Adipocyte (in vitro differentiated cells): Measurements from ENCODE around the gene FCHO1.
"Not testable (repeated sequence)": the region's sequence is repeated elsewhere in the genome, so short reads cannot be mapped to it uniquely, and the experiment has no call there.

Experiments used
- DNase-seq: peaks from one replicate; pipeline ENCODE4 v3.0.0-alpha.2; 2015; ENCODE audit warnings: low read depth
- H3K27me3 ChIP-seq: replicated peaks from 2 replicates; pipeline ENCODE4 v1.7.0; 2013; ENCODE audit warnings: mild to moderate bottlenecking, low read length, moderate library complexity; ENCODE audit not compliant: control insufficient read depth, insufficient read depth
- H3K36me3 ChIP-seq: 2 replicates; pipeline ENCODE4 v1.7.0; 2013; ENCODE audit warnings: low read length, mild to moderate bottlenecking, moderate library complexity; ENCODE audit not compliant: control insufficient read depth, insufficient read depth, severe bottlenecking
- H3K4me1 ChIP-seq: 2 replicates; pipeline ENCODE4 v1.7.0; 2013; ENCODE audit warnings: mild to moderate bottlenecking, low read length, moderate library complexity; ENCODE audit not compliant: control insufficient read depth, insufficient read depth
- H3K4me3 ChIP-seq: 2 replicates; pipeline ENCODE4 v1.7.0; 2013; ENCODE audit warnings: mild to moderate bottlenecking, low read length, moderate library complexity
- H3K9ac ChIP-seq: 2 replicates; pipeline ENCODE4 v1.7.0; 2013; ENCODE audit warnings: mild to moderate bottlenecking, low read length, moderate library complexity
- H3K9me3 ChIP-seq: 2 replicates; pipeline ENCODE4 v1.7.0; 2013; ENCODE audit warnings: mild to moderate bottlenecking, low read length, moderate library complexity; ENCODE audit not compliant: control insufficient read depth

FCHO1 gene

GRCh38 chr19:17797424-17798201 lies 46.3 kb downstream of the FCHO1 start:
- Histone ChIP-seq H3K36me3 (no peaks in the 10 kb centered on the region), H3K27me3 (peaks cover 60% of the 10 kb centered on the region), H3K4me3 (no peak overlapping the region), H3K9me3 (no peaks in the 10 kb centered on the region), H3K4me1 (peaks cover 4% of the 10 kb centered on the region), H3K9ac (no peak overlapping the region)
- peak; percentile 10 for DNase-seq

GRCh38 chr19:17798599-17798998 lies 47.3 kb downstream of the FCHO1 start:
- H3K9me3 ChIP-seq, H3K9ac ChIP-seq, H3K36me3 ChIP-seq, H3K4me3 ChIP-seq, H3K4me1 ChIP-seq, DNase-seq: not testable (repeated sequence)
- H3K27me3 ChIP-seq: peaks cover 64% of the 10 kb centered on the region

- no peaks in the 10 kb centered on the region for H3K36me3 ChIP-seq
- no peak for DNase-seq
- no peaks in the 10 kb centered on the region for H3K4me1 ChIP-seq
- H3K9me3 ChIP-seq: no peaks in the 10 kb centered on the region
- no peak overlapping the region for H3K4me3 ChIP-seq
- no peak overlapping the region for H3K9ac ChIP-seq
- H3K27me3 ChIP-seq: peaks cover 48% of the 10 kb centered on the region
Observed at GRCh38 chr19:17802137-17802858, 51.0 kb downstream of the FCHO1 start.

- Histone ChIP-seq H3K4me1 (no peaks in the 10 kb centered on the region), H3K9ac (no peak overlapping the region), H3K27me3 (peaks cover 48% of the 10 kb centered on the region), H3K9me3 (no peaks in the 10 kb centered on the region), H3K4me3 (no peak overlapping the region), H3K36me3 (no peaks in the 10 kb centered on the region)
- DNase-seq: no peak
Observed at GRCh38 chr19:17803264-17803896, 52.1 kb downstream of the FCHO1 start.

- Histone ChIP-seq H3K4me3 (no peak overlapping the region), H3K36me3 (no peaks in the 10 kb centered on the region), H3K9me3 (no peaks in the 10 kb centered on the region), H3K4me1 (no peaks in the 10 kb centered on the region), H3K27me3 (peaks cover 45% of the 10 kb centered on the region), H3K9ac (no peak overlapping the region)
- no peak for DNase-seq
Observed at GRCh38 chr19:17805427-17805826, 54.1 kb downstream of the FCHO1 start.

- no peak overlapping the region for H3K4me3 ChIP-seq
- H3K9me3 ChIP-seq: peaks cover 12% of the 10 kb centered on the region
- no peaks in the 10 kb centered on the region for H3K4me1 ChIP-seq
- H3K9ac ChIP-seq: no peak overlapping the region
- H3K36me3 ChIP-seq: no peaks in the 10 kb centered on the region
- DNase-seq: no peak
- H3K27me3 ChIP-seq: peaks cover 52% of the 10 kb centered on the region
Observed at GRCh38 chr19:17806945-17807344, 55.7 kb downstream of the FCHO1 start.

- Histone ChIP-seq H3K9ac (no peak overlapping the region), H3K4me1 (no peaks in the 10 kb centered on the region), H3K4me3 (no peak overlapping the region), H3K27me3 (peaks cover 54% of the 10 kb centered on the region), H3K9me3 (peaks cover 12% of the 10 kb centered on the region), H3K36me3 (no peaks in the 10 kb centered on the region)
- no peak for DNase-seq
Observed at GRCh38 chr19:17807731-17808316, 56.5 kb downstream of the FCHO1 start.

- Histone ChIP-seq H3K4me3 (no peak overlapping the region), H3K36me3 (no peaks in the 10 kb centered on the region), H3K9me3 (peaks cover 18% of the 10 kb centered on the region), H3K4me1 (no peaks in the 10 kb centered on the region), H3K27me3 (peaks cover 49% of the 10 kb centered on the region), H3K9ac (no peak overlapping the region)
- no peak for DNase-seq
Observed at GRCh38 chr19:17811103-17811502, 59.8 kb downstream of the FCHO1 start.

GRCh38 chr19:17811681-17812080 lies 60.4 kb downstream of the FCHO1 start:
- Histone ChIP-seq H3K9ac (no peak overlapping the region), H3K4me3 (no peak overlapping the region), H3K27me3 (peaks cover 48% of the 10 kb centered on the region), H3K9me3 (peaks cover 23% of the 10 kb centered on the region), H3K4me1 (no peaks in the 10 kb centered on the region), H3K36me3 (no peaks in the 10 kb centered on the region)
- no peak for DNase-seq

GRCh38 chr19:17812099-17812498 lies 60.8 kb downstream of the FCHO1 start:
- no peak overlapping the region for H3K9ac ChIP-seq
- DNase-seq: no peak
- peaks cover 48% of the 10 kb centered on the region for H3K27me3 ChIP-seq
- no peak overlapping the region for H3K4me3 ChIP-seq
- H3K9me3 ChIP-seq: peaks cover 24% of the 10 kb centered on the region
- no peaks in the 10 kb centered on the region for H3K36me3 ChIP-seq
- H3K4me1 ChIP-seq: no peaks in the 10 kb centered on the region
